ENCODE data around the gene PPL. TPM values are rescaled to one million over a fixed set of nuclear protein-coding genes. Genes with fewer than 3 reads are reported as not detected.
"Not testable (repeated sequence)": the region's sequence is repeated elsewhere in the genome, so short reads cannot be mapped to it uniquely, and the experiment has no call there.

The PPL gene
- polyA plus RNA-seq, 3 donors = 0.02 TPM; not detected in 2

DNA sequence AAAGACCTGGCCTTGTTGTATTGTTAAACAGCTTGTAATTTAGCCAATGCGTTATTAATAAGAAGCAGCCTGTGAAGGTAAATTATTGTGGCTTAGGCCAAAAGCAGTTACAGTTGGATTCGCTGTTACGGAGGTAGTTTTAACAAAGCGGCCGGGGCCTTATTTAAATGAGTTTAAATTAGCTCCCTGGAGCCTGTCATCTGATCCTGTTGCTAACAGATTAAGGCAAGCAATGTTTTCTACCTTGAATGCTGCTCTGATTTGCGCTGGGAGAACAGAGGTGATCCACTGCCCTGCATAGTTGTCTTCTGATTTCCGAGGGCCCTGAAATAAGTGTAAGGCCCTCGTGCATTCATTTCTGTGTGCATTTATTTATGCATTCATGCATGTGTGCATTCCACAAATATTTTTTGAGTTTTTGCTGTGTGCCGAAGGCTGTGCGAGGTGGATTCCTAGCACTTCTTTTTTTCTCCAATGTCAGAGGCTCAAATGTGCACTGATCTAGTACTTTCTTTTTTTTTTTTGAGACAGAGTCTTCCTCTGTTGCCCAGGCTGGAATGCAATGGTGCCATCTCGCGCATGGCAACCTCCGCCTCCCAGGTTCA, 32.0 kb upstream of the PPL start:
- intact Hi-C loops (cut with micrococcal nuclease) = no loop called here
- Mint-ChIP-seq H3K4me1 (peaks cover 4% of the 10 kb centered on the region), H3K4me3 (no peak overlapping the region), H3K27me3 (ENCODE audit: low read depth in 3 of 3) (peaks cover 10 to 19% (median 11%) of the 10 kb centered on the region in 3 donors), H3K9me3 (no peaks in the 10 kb centered on the region), H3K27ac (no peak overlapping the region), H3K36me3 (no peaks in the 10 kb centered on the region)
- no peak overlapping the region for H3K27ac ChIP-seq (ENCODE audit: low read depth in 1 of 2, low read length in 2 of 2)
- DNase-seq = no peak
- H3K27me3 ChIP-seq (ENCODE audit: control insufficient read depth in 2 of 2, insufficient read depth in 2 of 2, low read length in 2 of 2) = no peaks in the 10 kb centered on the region
- H4K20me1 ChIP-seq (ENCODE audit: insufficient read depth, low read length) = no peaks in the 10 kb centered on the region
- no peak for TF ChIP-seq CTCF (IDR thresholded peaks at IDR 0.05)
- H3K4me1 ChIP-seq (ENCODE audit: control insufficient read depth in 1 of 2, insufficient read depth in 2 of 2, low read length in 2 of 2) = no peaks in the 10 kb centered on the region
- 86% methylated on average over 12 of the region's 13 CpGs for WGBS (ENCODE audit: insufficient coverage)
- no peak overlapping the region for H3K9ac ChIP-seq (ENCODE audit: insufficient read depth, low read length, poor library complexity, severe bottlenecking)
- H3K79me2 ChIP-seq (ENCODE audit: insufficient read depth, low read length) = no peaks in the 10 kb centered on the region
- no peaks in the 10 kb centered on the region for H3K36me3 ChIP-seq (replicated peaks in 1 of 2; ENCODE audit: control insufficient read depth in 1 of 2, insufficient read depth in 2 of 2, low read length in 2 of 2)
- no peaks in the 10 kb centered on the region for H3K9me3 ChIP-seq (replicated peaks in 1 of 2; ENCODE audit: control insufficient read depth in 1 of 2, insufficient read depth in 1 of 2, low read length in 2 of 2)
- no peak overlapping the region for H2AFZ ChIP-seq (ENCODE audit: insufficient read depth, low read depth, low read length, poor library complexity, severe bottlenecking)
- no peak overlapping the region for H3K4me2 ChIP-seq (replicated peaks; ENCODE audit: extremely low read depth, low read length, poor library complexity, severe bottlenecking)
- H3K4me3 ChIP-seq (replicated peaks in 1 of 3; ENCODE audit: low read depth in 2 of 3, low read length in 3 of 3) = no peak overlapping the region

- H4K20me1 ChIP-seq (ENCODE audit: insufficient read depth, low read length); H3K4me1 Mint-ChIP-seq; H3K27ac Mint-ChIP-seq; H3K4me3 ChIP-seq (replicated peaks in 1 of 3; ENCODE audit: low read depth in 2 of 3, low read length in 3 of 3); H3K79me2 ChIP-seq (ENCODE audit: insufficient read depth, low read length); H3K27me3 ChIP-seq (ENCODE audit: control insufficient read depth in 2 of 2, insufficient read depth in 2 of 2, low read length in 2 of 2); DNase-seq; H3K36me3 Mint-ChIP-seq; H3K4me3 Mint-ChIP-seq; H3K36me3 ChIP-seq (replicated peaks in 1 of 2; ENCODE audit: control insufficient read depth in 1 of 2, insufficient read depth in 2 of 2, low read length in 2 of 2); H3K9ac ChIP-seq (ENCODE audit: insufficient read depth, low read length, poor library complexity, severe bottlenecking); H3K4me2 ChIP-seq (replicated peaks; ENCODE audit: extremely low read depth, low read length, poor library complexity, severe bottlenecking); H3K4me1 ChIP-seq (ENCODE audit: control insufficient read depth in 1 of 2, insufficient read depth in 2 of 2, low read length in 2 of 2); H3K9me3 ChIP-seq (replicated peaks in 1 of 2; ENCODE audit: control insufficient read depth in 1 of 2, insufficient read depth in 1 of 2, low read length in 2 of 2); H3K9me3 Mint-ChIP-seq; H3K27ac ChIP-seq (ENCODE audit: low read depth in 1 of 2, low read length in 2 of 2); intact Hi-C loops (cut with micrococcal nuclease); H2AFZ ChIP-seq (ENCODE audit: insufficient read depth, low read depth, low read length, poor library complexity, severe bottlenecking): not testable (repeated sequence)
- 89% methylated on average over 9 of the region's 12 CpGs for WGBS (ENCODE audit: insufficient coverage)
- H3K27me3 Mint-ChIP-seq (ENCODE audit: low read depth in 3 of 3) = peaks cover 10 to 15% (median 10%) of the 10 kb centered on the region in 3 donors
These were observed 31.3 kb upstream of the PPL start for GRCh38 chr16:4968278-4968677.
